ENCODE measurements around the gene SEC14L5.
"Not testable (repeated sequence)": the region's sequence is repeated elsewhere in the genome, so short reads cannot be mapped to it uniquely, and the experiment has no call there.

The SEC14L5 gene

DNA sequence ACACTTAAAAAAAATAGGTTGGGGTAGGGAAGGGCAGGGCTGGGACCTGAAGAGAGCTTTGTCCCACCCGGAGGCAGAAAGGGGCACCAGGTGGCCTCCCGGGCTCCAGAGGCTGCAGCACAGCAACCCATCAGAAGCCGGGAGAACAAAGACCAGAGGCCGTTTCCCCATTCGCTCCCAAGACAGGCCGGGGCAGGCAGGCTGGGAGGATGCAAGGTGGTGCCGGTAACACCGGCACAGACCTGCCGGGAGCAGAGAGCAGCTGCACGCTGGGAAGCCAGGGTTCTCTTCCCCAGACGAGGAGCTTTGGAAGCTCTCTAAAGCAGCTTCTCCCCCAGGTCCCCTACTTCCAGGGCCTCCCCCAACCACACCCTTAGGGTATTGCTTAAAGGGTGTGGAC, 26.7 kb upstream of the SEC14L5 start:
- no peak for DNase-seq (ENCODE audit: low spot score)

DNA sequence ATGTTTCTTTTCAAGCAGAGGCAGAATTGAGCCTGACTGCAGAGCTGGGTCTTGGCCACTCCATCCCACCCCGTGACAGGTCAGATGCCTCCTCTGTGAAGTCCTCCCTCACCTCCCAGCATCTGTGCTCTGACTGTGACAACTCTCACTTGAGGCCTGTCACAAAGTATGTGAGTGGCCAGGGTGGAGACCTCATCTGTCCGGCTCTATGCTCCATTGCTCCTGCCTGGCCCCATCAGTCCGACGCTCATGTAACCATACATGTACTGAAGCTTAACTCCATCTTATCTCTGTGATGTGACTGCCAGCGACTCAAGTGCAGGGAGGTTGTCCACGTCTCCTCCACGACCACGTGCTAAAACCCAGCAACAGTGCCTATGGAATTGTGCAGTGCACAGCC, 24.7 kb upstream of the SEC14L5 start:
- no peak for DNase-seq (ENCODE audit: low spot score)

DNA sequence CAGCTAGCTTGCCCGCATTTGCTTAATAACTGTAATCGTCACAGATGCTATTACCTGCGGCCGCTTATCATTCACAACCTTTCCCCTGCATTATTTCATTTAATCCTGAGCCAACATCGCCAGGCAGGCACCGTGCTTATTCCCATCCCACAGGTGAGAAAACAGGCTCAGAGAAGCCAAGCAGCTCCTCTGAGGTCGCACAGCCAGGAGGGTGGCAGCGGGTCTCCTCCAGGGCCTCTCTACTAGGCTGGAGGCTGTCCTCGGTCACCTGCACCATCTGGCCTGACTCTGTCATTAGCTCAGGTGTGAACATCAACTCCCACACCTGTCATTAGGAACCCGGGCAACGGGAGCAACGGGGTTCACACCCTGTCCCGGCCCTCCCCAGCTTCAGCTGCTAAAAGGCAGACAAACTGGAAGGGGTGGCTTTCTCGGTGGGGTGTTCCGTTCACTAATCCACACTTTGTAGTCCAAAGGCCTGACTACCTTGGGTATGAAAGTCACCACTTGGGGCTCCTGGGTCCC, 24.2 kb upstream of the SEC14L5 start:
- no peak for DNase-seq (ENCODE audit: low spot score)

DNA sequence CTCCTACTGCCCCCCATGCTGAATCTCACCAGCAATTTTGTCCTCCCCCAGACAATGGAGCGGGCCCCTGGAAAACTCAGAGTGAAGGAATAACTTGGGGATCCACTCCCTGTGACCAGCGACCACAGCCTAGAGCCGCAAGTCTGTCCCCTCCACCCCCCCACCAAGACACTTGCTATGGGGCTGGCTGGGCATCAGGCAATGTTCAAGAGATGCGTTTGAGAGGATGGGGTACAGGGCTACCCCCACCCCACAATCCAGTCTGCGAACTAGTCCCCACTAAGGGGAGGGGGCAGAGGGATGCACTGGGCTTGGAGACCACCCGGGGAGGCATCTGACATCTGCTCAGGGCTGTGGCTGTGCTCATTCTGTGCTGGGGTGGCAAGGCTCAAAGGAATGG, 23.5 kb upstream of the SEC14L5 start:
- no peak for DNase-seq (ENCODE audit: low spot score)

DNA sequence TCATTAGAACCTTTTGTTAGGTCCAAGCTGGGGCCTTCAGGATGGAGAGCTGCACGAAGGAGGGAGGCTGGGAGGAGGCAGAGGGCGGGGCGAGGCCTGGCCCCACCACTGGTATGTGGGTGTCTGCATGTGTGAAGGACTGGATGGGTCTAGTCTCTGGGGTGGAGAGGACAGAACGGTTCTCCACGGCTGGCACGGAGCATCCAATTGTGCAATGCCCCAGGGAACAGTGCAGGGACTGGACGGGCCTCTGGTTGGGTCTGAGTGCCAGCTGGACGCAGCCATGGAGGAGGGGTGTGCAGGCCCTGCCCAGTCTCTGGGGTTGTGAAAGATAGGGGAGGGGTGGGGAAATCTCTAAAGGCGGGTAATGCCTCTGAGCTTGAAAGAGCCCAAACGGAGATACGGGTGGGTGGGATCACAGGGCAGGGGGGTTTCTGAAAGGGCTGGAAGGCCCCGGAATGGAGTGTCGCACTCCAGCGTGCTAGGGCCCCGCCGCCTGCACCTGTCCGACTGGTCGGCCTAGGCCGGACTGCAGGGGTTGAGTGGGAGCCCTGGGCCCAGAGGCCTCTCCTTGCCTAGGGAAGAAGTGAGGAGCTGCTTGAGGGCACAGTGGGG, 22.8 kb upstream of the SEC14L5 start:
- DNase-seq (ENCODE audit: low spot score): no peak

DNA sequence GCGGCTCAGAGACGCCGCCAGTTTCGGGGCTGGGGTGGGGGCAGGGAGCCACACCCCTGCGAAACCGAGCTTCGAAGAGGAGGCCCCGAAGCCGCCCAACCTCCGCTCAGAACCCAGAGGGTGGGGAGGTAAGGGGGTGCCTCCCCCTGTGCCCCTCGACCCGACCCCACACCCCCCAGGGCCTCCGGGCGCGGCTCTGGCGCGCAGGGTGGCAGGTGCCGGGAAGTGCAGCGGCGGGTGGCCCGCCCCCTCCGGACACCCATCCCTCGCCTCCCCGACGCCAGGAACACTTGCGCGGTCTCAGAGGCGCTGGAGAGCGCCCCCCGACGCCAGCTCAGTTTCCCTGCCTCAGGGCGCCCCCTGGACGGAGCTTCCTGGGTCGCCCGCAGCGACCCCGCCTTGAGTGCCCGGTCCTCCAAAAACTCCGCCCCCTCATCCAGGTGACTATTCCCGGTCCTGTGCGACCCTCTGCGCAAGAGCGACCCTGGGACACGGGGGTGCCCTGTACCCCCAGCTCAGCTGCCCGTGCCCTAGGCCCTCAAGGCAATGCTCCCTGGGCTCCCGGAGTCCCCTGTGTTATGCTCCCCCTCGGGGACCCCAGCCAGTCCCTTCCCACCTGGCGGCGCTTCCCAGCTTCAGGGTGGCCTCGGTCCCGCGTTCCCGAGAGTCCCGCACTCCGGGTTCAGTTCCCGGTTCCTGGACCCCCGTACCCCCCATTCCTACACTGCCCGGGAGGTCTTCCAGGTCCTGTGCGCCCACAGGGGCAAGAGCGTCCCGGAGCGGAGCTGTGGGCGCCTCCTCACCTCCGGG, 21.7 kb upstream of the SEC14L5 start:
- peak; percentile 23 for DNase-seq (ENCODE audit: low spot score)

DNA sequence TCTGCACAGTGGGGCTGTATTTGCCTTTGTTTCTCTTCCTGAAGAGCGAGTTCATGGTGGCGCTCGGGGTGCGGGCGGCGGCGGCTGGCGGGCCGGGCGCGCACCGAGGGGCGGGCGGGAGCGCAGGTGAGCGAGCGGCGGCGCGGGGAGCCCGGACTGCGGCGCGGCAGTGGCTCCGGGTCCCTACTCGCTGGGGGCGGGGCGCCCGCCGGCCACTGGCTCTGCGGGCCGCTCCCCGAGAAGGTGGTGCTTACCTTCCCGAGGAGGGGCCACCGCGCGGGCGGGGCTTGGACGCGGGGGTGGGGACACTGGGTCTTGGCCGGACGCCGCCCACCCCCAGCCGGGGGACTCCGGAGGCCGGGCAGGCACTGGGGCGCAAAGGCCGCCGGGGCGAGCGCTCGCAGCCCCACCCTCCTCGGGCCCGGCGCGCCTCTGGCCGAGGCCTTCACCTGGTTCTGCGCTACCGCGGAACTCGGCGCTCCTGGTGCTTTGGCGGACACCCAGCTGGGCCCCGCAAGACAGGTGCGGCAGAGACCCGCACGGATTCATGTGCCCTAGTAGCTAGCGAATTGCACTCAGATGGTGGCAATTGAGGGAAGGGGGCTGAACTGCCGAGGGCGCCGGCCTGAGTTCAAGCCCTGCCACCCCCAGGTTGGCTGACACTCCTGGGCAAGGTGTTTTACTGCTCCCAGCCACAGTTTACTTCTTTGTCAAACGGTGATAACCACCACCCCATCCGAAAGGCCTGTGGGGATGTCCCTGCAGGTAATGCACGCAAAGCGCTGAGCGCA, 20.9 kb upstream of the SEC14L5 start, which contains the start of gene PPL:
PPL (minus strand) TSS at position 158 of the 791 bp plus-strand sequence; CDS start at position 55, 103 bp downstream.
- peak; percentile 68 for DNase-seq (ENCODE audit: low spot score)

DNA sequence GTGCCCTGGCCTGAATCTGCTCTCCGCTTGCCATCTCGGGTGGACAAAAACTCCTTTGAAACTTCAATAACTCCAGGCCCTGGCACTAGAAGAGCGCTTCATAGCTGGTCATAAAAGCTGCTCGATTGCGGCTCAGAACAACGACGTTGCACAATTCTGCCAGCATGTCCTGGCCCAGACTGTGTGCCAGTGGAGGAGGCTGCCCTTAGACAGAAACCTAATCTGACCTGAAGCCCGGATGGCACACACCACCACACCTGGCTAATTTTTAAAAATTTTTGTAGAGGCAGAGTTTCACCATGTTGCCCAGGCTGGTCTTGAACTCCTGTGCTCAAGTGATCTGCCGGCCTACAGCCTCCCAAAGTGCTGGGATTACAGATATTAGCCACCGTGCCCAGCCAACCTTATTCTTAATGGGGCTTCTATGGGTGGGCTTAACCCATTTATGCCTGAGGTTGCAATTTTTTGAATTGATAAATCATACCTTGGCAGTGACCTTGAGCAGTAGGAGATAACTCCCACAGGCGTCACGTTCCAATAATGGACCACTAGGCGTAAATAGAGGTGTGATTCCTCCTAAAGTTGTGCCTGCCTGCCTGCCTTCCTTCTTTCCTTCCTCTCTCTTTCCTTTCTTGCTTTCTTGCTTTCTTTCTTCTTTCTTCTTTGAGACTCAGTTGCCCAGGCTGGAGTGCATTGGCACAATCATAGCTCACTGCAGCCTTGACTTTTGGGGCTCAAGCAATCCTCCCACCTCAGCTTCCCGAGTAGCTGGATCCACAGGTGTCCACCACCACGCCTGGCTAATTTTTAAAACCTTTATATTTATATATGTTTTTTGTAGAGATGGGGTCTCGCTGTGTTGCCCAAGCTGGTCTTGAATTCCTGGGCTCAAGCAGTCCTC, 20.1 kb upstream of the SEC14L5 start:
- DNase-seq (ENCODE audit: low spot score): no peak

DNA sequence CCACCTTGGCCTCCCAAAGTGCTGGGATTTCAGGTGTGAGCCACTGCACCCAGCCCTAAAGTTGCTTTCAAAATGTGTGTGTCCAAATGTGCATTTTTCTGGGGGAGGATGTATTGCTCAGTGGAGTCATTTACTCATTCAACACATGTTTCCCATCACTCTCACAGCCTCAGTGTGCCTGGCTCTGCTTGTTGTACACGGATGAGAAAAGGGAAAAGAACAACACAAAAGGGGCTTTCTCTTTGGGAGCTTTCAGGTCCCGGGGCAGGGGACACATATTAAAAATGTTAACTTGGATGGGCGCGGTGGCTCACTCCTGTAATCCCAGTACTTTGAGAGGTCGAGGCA, 19.5 kb upstream of the SEC14L5 start:
- DNase-seq (ENCODE audit: low spot score): no peak

DNA sequence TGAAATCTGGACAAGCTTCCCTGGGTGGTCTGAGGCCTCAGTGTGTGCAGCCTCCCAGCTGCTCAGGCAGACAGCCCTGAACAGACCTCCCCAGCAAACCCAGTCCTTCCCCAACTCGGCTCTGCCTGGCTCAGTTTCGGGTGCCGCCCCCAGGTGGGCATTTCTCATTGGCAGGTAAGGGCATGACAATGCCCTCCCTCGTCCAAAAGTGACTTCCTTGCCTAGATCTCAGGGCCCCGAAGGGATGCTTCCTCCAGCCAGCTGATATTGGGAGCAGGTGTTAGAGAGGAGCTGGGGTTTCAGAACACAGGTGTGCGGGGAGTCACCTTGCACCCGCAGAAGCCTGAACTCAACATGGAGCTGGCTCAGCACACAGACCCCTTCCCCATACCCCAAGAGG, 17.4 kb upstream of the SEC14L5 start:
- DNase-seq (ENCODE audit: low spot score): no peak

DNA sequence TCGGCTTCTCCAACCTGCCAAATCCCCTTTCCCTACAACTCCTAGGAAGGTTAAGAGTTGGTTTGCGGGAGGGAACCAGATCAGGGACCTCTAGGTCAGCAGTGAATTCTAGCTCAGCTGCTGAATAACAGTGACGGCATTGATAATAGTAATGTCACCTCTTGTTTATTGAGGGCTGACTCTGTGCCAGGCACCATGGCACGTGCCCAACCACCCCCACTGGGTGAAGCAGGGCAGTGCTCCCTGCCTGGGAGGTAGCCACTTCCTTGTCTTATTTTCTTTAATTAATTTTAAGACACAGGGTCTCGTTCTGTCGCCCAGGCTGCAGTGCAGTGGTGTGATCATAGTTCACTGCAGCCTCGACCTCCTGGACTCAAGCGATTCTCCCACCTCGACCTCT, 15.6 kb upstream of the SEC14L5 start:
- no peak for DNase-seq (ENCODE audit: low spot score)

DNA sequence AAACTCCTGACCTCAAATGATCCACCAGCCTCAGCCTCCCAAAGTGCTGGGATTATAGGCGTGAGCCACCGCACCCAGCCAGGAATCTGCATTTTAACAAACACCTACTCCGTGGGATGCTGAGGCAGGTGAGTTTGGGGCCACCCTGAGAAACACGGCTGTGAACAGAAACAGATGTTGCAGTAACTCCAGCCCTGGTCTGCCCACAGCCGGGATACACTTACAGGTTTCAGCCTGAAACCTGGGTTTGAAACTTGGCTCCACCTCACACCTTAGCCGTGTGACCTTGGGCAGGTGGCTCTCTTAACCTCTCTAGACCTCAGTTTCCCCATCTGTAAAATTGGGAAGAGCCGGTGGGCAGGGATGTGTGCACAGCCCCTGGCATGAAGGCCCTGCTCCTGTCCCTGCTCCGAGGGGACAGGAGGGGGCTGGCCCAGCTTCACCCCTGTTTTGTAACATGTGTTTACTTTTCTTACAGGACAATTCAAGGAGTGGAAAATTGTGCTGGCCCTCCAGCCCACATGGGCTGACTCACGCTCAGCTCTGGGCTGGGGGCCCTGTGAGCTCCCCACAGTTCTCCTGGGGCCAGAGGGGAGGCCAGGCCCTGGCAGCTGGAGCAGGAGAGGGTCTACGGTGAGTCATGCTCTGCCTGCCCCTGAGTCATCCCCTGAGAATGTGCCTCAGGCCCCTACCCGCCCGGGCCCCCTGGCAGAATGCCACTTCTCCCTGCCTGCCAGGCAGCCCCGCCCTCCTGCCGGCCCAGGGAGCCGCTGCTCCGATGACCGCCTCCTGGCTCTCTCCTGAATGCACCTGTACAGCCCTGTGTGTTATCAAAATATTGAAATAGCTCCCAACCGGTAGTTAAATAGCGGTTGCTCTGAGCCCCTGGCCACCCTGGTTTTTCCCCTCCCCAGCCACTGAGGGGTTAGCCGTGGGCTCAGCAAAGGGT, 13.5 kb upstream of the SEC14L5 start:
- peak; percentile 54 for DNase-seq (ENCODE audit: low spot score)

DNA sequence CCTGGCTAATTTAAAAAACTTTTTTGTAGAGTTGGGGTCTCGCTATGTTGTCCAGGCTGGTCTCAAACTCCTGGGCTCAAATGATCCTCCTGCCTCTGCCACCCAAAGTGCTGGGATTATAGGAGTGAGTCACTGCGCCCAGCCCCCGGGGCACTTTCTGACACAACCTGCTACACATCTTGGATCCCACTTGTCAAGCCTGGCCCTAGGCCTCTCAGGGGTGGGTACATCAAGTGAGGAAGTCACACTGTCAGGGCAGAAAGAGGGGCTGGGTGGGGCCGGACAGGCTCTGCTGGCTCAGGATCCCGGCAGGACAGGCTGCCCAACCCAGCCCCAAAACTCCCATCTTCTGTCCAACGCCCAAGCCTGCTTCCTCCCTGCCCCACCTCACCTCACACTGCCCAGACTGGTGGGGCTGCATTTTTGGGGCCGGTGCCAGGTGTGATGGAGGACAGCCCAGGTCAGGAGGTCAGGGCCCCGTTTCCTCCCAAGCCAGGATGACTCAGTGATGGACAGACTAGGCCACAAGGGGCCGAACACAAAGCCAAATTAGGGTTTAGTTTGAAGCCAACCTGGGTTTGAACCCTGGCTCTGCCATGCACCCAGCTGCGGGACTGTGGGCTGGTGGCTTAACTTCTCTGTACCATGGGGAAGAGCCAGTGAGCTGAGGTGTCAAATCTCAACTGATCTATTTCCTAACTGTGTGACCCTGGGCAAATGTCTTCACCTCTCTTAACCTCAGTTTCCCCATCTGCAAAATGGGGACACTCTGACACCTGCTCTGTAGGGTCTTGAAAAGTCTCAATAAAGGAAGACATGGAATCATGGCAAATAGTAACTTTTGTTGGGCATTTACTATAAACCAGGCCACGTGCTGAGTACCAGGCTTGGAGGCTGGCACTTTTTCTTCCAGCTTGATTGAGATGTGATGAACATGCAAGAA, 12.3 kb upstream of the SEC14L5 start:
- no peak for DNase-seq (ENCODE audit: low spot score)

DNA sequence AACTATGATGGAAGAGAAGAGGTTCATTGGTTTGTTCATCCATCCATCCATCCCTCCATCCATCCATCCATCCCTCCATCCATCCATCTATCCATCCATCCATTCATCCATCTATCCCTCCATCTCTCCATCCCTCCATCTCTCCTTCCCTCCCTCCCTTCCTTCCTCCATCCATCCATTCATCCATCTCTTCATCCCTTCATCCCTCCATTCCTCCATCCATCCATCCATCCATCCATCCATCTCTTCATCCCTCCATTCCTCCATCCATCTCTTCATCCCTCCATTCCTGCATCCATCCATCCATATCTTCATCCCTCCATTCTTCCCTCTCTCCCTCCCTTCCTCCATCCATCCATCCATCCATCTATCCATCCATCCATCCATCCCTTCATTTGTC, 11.2 kb upstream of the SEC14L5 start:
- no peak for DNase-seq (ENCODE audit: low spot score)

DNA sequence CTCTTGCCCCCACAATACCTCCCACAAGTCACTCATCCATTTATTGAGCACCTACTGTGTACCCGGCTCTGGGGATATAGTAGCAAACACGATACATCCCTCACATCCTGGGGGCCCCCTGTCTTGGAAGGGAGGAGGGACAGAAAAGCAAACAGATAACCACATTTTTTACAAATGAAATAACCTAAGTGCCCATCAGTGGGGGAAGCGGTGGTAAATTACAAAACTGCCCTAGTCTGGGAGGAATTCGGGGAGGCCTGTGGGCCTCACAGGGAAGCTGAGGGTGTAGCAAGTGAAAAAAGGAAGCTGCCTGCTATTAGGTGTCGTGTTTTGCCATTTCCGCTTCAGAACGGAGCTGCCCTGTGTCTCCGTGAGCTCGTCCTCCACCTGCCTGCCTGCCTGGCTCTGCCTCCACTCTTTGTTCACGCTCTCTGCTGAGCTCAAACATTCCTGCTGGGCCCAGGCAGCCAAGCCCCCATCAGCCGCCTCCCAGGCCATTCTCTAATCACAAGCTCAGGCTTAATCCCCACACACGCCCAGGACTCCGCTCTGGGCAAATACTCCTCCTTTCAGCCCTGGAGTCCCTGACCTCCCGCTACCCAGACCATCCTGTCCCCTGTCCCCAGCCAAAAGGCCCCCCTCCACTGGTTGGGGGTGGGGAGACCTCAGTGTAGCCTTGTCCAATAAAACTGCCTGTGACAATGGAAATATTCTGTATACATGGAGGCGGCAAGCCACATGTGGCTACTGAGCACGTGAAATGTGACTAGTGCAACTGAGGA, 10.2 kb upstream of the SEC14L5 start:
- peak; percentile 54 for DNase-seq (ENCODE audit: low spot score)

DNA sequence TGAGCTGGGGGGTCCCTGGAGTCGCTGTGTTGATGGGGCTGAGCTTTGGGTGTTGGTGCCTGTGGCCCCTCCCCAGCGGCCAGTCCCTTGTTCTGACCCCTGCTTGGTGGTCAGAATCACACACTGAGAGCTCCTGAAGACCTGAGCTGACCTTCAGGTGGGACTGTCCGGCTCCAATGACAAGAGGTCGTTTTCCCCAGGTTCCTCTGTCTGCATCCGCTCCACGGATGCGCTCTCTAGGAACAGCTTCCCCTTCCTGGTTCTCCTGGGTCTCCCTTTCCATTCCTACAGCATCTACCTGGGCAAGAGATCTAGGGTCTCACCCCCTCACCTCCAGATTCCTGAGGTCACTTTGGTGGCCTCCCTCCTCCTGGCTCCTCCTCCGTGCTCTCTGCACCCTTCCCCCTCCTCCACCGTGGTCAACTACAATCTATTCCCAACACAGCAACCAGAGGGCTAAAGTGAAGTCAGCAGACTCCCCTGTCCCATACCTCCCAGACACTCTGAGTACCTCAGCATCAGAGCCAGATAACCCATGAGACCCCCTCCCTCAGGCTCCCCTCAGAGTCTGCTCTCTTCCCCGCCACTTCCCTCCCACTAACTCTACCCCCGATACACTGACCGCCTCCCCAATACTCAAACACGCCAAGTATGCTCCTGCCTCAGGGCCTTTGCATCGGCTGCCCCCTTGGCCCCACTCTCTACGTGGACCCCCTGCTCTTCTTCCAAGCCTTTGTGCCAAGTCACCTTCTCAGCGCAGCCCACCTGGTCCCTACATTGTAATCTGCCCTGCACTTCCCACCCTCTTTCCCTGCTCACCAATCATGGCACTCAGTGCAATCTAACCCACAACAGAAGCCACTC, 9.0 kb upstream of the SEC14L5 start:
- DNase-seq (ENCODE audit: low spot score): no peak

DNA sequence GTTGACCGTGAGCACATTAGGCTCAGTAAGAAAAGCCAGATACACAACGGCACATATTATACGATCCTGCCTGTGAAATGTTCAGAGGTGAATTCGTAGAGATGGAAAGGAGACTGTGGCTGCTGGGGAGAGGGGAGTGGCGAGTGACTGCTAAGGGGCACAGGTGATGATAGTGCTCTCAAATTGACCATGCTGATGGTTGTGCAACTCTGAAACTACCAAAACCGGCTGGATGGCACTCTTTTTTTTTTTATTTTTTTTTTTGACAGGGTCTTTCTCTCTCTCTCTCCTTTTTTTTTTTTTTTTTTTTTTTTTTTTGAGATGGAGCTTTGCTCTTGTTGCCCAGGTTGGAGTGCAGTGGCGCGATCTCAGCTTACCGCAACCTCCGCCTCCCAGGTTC, 8.1 kb upstream of the SEC14L5 start:
- no peak for DNase-seq (ENCODE audit: low spot score)

DNA sequence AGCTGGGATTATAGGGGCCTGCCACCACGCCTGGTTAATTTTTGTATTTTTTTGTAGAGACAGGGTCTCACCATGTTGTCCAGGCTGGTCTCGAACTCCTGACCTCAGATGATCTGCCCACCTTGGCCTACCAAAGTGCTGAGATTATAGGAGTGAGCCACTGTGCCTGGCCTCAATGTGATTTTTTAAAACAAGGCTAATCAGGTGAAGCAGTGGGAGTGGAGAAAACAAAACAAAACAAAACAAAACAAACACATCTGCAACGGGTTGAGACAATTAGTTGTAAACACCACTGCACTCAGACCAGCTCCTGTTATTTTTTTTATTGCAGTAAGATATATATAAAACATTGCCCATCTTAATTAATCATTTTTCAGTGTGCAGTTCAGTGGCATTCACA, 6.5 kb upstream of the SEC14L5 start:
- DNase-seq (ENCODE audit: low spot score): not testable (repeated sequence)
